GM12875 (cell line): ENCODE results near the gene YY1AP1.
"Not testable (repeated sequence)": the region's sequence is repeated elsewhere in the genome, so short reads cannot be mapped to it uniquely, and the experiment has no call there.

Experiments used
- H3K4me3 ChIP-seq: one replicate; pipeline ENCODE4 v1.5.1; 2011; ENCODE audit warnings: low read depth, low read length, control low read depth
- TF ChIP-seq, protein P1 (sequence below): IDR thresholded peaks from 2 replicates; pipeline ENCODE4 v1.5.1; 2011; ENCODE audit warnings: low read depth, mild to moderate bottlenecking, control low read depth, inconsistent platforms, low read length, moderate library complexity, borderline replicate concordance; ENCODE audit not compliant: insufficient read depth

The YY1AP1 gene

DNA sequence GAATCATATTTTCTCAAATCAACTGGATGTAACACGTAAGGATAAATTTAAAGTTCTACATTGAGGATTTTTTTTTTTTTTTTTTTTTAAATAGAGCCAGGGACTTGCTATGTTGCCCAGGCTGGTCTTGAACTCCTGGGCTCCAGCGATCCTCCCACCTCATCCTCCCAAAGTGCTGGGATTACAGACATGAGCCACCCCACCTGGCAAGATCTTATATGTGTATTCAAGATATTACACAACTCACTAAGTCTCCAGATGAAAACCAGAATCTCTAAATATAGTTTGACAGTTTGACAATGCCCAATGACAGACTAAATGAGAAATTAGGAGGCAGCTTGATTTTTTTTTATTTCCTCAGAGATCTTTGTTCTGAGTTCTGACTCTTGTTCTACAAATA is 6.8 kb downstream of the YY1AP1 start:
- TF ChIP-seq, protein P1, sequence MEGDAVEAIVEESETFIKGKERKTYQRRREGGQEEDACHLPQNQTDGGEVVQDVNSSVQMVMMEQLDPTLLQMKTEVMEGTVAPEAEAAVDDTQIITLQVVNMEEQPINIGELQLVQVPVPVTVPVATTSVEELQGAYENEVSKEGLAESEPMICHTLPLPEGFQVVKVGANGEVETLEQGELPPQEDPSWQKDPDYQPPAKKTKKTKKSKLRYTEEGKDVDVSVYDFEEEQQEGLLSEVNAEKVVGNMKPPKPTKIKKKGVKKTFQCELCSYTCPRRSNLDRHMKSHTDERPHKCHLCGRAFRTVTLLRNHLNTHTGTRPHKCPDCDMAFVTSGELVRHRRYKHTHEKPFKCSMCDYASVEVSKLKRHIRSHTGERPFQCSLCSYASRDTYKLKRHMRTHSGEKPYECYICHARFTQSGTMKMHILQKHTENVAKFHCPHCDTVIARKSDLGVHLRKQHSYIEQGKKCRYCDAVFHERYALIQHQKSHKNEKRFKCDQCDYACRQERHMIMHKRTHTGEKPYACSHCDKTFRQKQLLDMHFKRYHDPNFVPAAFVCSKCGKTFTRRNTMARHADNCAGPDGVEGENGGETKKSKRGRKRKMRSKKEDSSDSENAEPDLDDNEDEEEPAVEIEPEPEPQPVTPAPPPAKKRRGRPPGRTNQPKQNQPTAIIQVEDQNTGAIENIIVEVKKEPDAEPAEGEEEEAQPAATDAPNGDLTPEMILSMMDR = no peak
- H3K4me3 ChIP-seq = no peak overlapping the region

DNA sequence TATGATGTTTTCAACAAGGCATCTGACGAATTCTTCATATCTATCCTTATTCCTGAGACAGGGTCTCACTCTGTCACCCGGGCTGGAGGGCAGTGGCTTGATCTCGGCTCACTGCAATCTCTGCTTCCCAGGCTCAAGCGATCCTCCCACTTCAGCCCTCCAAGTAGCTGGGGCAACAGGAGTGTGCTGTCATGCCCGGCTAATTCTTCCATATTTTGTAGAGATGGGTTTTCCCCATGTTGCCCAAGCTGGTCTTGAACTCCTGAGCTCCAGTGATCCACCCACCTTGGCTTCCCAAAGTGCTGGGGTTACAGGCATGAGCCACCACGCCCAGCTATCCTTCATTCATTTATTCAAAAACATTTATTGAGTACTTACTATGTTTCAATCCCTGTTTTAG is 8.0 kb downstream of the YY1AP1 start:
- TF ChIP-seq, protein P1 = no peak
- H3K4me3 ChIP-seq = no peak overlapping the region

DNA sequence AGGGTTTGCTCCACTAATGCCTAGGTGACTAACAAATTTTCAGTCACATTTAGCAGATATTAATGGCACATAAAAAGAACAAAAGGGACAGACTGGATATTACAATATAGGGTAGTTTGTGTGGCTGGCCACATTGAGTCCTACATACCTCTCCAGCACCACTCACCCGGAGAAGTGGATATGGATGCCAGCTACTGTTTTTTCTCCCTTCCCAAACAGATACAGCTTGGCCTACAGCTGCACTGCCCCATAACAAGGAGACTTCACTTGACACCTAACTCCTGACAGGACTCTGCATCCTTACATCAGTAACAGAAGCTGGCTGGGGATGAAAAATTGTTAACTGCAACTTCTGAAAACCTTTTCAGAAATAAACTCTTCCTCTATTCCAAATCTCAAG is 9.6 kb downstream of the YY1AP1 start:
- H3K4me3 ChIP-seq = not testable (repeated sequence)

DNA sequence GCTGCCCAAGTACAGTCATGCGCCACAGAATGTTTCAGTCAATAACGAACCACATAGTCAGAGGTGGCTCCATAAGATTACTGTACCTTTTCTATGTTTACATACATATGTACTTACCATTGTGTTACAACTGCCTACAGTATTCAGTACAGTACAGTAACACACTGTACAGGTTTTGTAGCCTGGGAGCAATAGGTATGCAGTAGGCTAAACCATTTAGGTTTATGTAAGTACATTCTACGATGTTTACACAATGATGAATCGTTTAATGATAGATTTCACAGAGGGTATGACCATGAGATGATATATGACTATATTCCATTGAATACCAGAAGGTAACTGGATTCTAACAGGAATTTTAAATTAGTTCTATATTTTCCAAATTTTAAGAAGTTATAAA is 10.5 kb downstream of the YY1AP1 start:
- no peak overlapping the region for H3K4me3 ChIP-seq
- TF ChIP-seq, protein P1 = no peak

DNA sequence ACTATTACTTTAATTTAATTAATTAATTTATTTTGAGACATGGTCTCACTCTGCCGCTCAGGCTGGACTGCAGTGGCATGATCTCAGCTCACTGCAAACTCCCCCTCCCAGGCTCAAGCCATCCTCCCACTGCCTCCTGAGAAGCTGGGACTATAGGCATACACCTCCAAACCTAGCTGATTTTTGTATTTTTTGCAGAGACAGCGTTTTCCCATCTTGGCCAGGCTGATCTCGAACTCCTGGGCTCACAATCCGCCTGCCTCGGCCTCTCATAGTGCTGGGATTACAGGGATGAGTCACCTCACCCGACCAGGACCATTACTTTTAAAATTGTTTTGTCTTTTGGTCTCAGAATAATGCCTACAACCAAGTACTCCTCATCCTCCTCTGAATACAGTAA is 15.6 kb downstream of the YY1AP1 start:
- TF ChIP-seq, protein P1 = no peak
- no peak overlapping the region for H3K4me3 ChIP-seq

DNA sequence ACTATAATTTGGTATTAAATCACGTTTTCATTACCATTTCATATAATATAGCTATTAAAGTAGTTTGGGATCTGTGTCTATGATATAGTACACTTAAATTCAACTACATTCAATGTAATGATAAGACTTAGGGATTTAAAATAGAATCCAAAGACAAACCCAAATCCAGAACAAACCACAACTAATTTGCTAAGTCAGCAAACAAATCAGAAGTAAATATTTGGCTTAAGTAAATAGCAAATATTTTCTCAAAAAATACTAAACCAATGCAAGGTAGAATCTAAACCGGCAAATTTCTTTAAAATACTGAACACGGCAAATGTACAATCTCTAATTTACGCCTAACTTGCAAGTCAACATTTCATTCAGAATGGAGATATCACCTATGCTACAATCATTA is 16.8 kb downstream of the YY1AP1 start:
- no peak overlapping the region for H3K4me3 ChIP-seq
- TF ChIP-seq, protein P1 = no peak

DNA sequence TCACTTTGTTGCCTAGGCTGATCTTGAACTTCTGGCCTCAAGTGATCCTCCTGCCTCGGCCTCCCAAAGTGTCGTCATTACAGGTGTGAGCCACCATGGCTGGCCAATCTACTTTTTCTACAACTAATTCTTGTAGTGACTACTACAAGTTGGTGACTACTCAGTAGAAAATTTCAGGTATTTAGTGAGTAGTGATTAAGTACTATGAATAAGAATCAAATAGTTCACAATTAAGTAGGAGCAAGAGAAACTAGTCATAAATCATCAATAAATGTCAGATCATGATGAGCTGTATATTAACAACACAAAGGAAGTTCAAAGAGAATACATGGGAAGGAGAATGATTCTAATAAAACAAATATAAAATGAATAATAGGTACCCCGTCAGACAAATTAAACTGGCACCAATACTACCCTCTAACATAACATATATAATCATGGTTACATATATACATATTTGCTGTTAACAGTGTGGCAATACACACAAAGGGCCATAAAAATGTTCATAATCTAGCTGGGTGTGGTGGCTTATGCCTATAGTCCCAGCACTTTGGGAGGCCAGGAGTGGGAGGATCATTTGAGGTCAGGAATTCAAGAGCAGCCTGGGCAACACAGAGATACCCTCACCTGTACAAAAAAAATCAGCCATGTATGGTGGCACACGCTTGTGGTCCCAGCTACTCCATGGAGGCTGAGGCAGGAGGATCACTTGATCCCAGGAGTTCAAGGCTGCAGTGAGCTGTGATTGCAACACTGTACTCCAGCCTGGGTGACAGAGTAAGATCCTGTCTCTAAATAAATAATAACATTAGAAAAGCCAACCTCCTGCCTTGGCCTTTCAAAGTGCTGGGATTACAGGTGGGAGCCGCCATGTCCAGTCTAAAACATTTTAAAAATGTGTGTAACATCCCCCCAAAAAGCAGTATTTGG is 19.1 kb downstream of the YY1AP1 start:
- TF ChIP-seq, protein P1 = no peak
- no peak overlapping the region for H3K4me3 ChIP-seq

DNA sequence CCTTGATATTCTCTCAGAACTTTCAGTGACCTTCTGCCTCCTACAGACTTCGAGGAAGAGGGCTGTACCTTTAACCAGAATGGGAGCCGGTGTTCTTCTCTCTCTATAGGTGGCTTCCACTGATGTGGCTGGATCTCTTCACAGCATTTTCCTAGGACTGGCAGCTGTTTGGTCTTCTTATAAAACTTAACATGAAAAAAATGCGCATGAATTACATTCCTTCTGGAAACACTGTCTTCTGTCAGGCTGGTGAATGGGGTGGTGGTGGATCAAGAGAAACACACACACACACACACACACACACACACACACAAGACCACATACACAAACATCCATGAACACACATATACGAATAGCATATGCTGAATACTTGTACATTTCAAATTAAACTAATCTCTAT is 27.3 kb downstream of the YY1AP1 start:
- H3K4me3 ChIP-seq = not testable (repeated sequence)
